Panc1 (cell line): ENCODE data around the gene DENND6A. TPM values are rescaled to one million over a fixed set of nuclear protein-coding genes. Genes with fewer than 3 reads are reported as not detected.

ENCODE experiments used
- ATAC-seq: fragments of 200-7000 bp; cut with Tn5 transposase; 2 replicates; pipeline ENCODE4 v1.9.1; 2020; ENCODE audit warnings: mild to moderate bottlenecking, moderate library complexity
- BruUV-seq: library from RNA; stranded (reverse); fragments of 400-500 nt; replicated peaks from 2 replicates; lab custom pipeline; 2021; lab: Mats Ljungman, UMichigan
- CTCF ChIA-PET: fragments of 300-600 bp; sonication (Branson Sonifier 250); formaldehyde crosslinking; loops from one replicate; lab custom pipeline; 2022; ENCODE audit warnings: antibody characterized with exemption; lab: Charles Lee
- POLR2A ChIA-PET: fragments of 300-600 bp; sonication (Branson Sonifier 250); formaldehyde crosslinking; loops from one replicate; lab custom pipeline; 2022; ENCODE audit warnings: antibody characterized with exemption; lab: Charles Lee
- DNase-seq: peaks from one replicate; pipeline ENCODE4 v3.0.0-alpha.2; 2010; ENCODE audit warnings: low read depth, low spot score
- H3K27ac ChIP-seq: 2 replicates; pipeline ENCODE4 v1.5.1; 2011; ENCODE audit warnings: mild to moderate bottlenecking, low read length, inconsistent platforms
- H3K27me3 ChIP-seq: fragments of 200-500 bp; sonication (Bioruptor generic); 2 replicates; pipeline ENCODE4 v1.6.0; 2014; ENCODE audit warnings: low read length, inconsistent platforms; ENCODE audit not compliant: control insufficient read depth, insufficient read depth
- H3K36me3 ChIP-seq: fragments of 200-500 bp; sonication (Bioruptor generic); 2 replicates; pipeline ENCODE4 v1.5.1; 2014; ENCODE audit warnings: inconsistent platforms, mild to moderate bottlenecking, low read length, moderate library complexity; ENCODE audit not compliant: control insufficient read depth, insufficient read depth
- H3K4me1 ChIP-seq: 2 replicates; pipeline ENCODE4 v1.5.1; 2011; ENCODE audit warnings: inconsistent platforms, mild to moderate bottlenecking, low read length, moderate library complexity; ENCODE audit not compliant: control insufficient read depth, insufficient read depth
- H3K4me3 ChIP-seq, 2 experiments: 2 replicates each; pipeline ENCODE4 v1.5.1; 2011 to 2012; ENCODE audit warnings: low read depth in 2 of 2, low read length in 2 of 2, mild to moderate bottlenecking in 2 of 2, inconsistent platforms in 1 of 2, moderate library complexity in 1 of 2
- H3K9me3 ChIP-seq: fragments of 200-500 bp; sonication (Bioruptor generic); 2 replicates; pipeline ENCODE4 v1.5.1; 2014; ENCODE audit warnings: low read depth, mild to moderate bottlenecking, inconsistent platforms, low read length, moderate library complexity; ENCODE audit not compliant: control insufficient read depth, insufficient read depth
- CTCF ChIP-seq: fragments of 450-650 bp; IDR thresholded peaks from 2 replicates; pipeline ENCODE4 v1.5.1; 2017; ENCODE audit warnings: mild to moderate bottlenecking
- POLR2AphosphoS5 ChIP-seq: IDR thresholded peaks from 2 replicates; pipeline ENCODE4 v1.6.1; 2012; ENCODE audit warnings: mild to moderate bottlenecking, low read depth, low read length, moderate library complexity
- REST ChIP-seq, 2 experiments: IDR thresholded peaks; 2 replicates each; pipeline ENCODE4 v1.6.1; 2011 to 2012; ENCODE audit warnings: low read depth in 2 of 2, control low read depth in 1 of 2, low read length in 1 of 2, mild to moderate bottlenecking in 1 of 2, moderate library complexity in 1 of 2; ENCODE audit not compliant: insufficient read depth in 1 of 2
- SIN3A ChIP-seq: IDR thresholded peaks from 2 replicates; pipeline ENCODE4 v1.6.1; 2012; ENCODE audit warnings: low read depth, mild to moderate bottlenecking, low read length, moderate library complexity, borderline replicate concordance; ENCODE audit not compliant: insufficient read depth
- TCF7L2 ChIP-seq: IDR thresholded peaks from 2 replicates; pipeline ENCODE4 v1.6.1; 2011; ENCODE audit warnings: mild to moderate bottlenecking, low read depth, low read length, inconsistent platforms
- in situ Hi-C: cut with HindIII; loops from 2 replicates; pipeline ENCODE4 v1.10.0; 2016; ENCODE audit warnings: low sequenced_read_pairs, low pct_unique_long_range_greater_than_20kb
- intact Hi-C: fragments of 100-400 bp; cut with micrococcal nuclease; formaldehyde crosslinking; loops from one replicate; pipeline ENCODE4 v1.10.0; 2022; ENCODE audit not compliant: unreplicated experiment
- total RNA-seq: library from RNA; stranded (reverse); gene quantifications from one replicate; pipeline ENCODE4 v1.2.1, GENCODE V29; 2021; ENCODE audit not compliant: unreplicated experiment

Gene DENND6A
- total RNA-seq, 1 experiment from 2014 or later, result 18.1 TPM

- POLR2A ChIA-PET, result interaction anchor here (0.6 kb wide), 2 partner anchors 13 to 219 kb away, joined by 3 to 4 read pairs; no protein-coding TSS in a partner anchor
- Histone ChIP-seq H3K36me3 (peaks cover 13% of the 10 kb centered on the region), H3K27me3 (no peaks in the 10 kb centered on the region), H3K27ac (peak overlapping the region; percentile 91), H3K4me3 (peak overlapping the region; percentile 94 to 96), H3K4me1 (peaks cover 11% of the 10 kb centered on the region), H3K9me3 (no peaks in the 10 kb centered on the region)
- ATAC-seq, result peak; percentile 56
- BruUV-seq, result TSS peak; percentile 76
- no peak for DNase-seq
- in situ Hi-C loops, result no loop called here
- TF ChIP-seq CTCF (no peak), TCF7L2 (no peak; the same call in 1 of the 2 replicates), POLR2AphosphoS5 (no peak), SIN3A (no peak), REST (IDR thresholded peaks at IDR 0.05; ENCODE audit: insufficient read depth in 1 of 2, low read depth in 2 of 2, low read length in 1 of 2) (no peak)
- CTCF ChIA-PET, result no interaction called here
- intact Hi-C loops, result no loop called here
Observed at GRCh38 chr3:57596495-57597126, 96.3 kb downstream of the DENND6A start.

- Histone ChIP-seq H3K4me3 (peak overlapping the region; percentile 94 to 96; a peak in 3 of 4 replicates), H3K27me3 (no peaks in the 10 kb centered on the region), H3K9me3 (no peaks in the 10 kb centered on the region), H3K4me1 (peaks cover 11% of the 10 kb centered on the region), H3K27ac (peak overlapping the region; percentile 91), H3K36me3 (peaks cover 13% of the 10 kb centered on the region)
- no TSS peak for BruUV-seq
- ChIA-PET POLR2A (no interaction called here), CTCF (no interaction called here)
- intact Hi-C loops (no loop called here), in situ Hi-C loops (no loop called here)
- TF ChIP-seq REST (IDR thresholded peaks at IDR 0.05; ENCODE audit: insufficient read depth in 1 of 2, low read depth in 2 of 2, low read length in 1 of 2) (no peak), TCF7L2 (no peak), SIN3A (no peak), POLR2AphosphoS5 (no peak), CTCF (no peak)
- ATAC-seq (no peak), DNase-seq (no peak)
Observed at GRCh38 chr3:57594576-57594975, 98.3 kb downstream of the DENND6A start.
